IPS-NIHi7 (cell line): Measurements from ENCODE around the gene TMEM259.

Experiments used
- DNase-seq: peaks from one replicate; pipeline ENCODE4 v3.0.0; 2012; ENCODE audit warnings: mixed read lengths; ENCODE audit errors: extremely low spot score

TMEM259 gene

GRCh38 chr19:989381-990081 lies 31.4 kb downstream of the TMEM259 start:
- no peak for DNase-seq

- no peak for DNase-seq
Measured at GRCh38 chr19:988510-988909, 32.4 kb downstream of the TMEM259 start.

GRCh38 chr19:988081-988480 lies 32.8 kb downstream of the TMEM259 start:
- no peak for DNase-seq

- DNase-seq = no peak
Measured at GRCh38 chr19:986083-986482, 34.8 kb downstream of the TMEM259 start.

GRCh38 chr19:984165-984967 lies 36.6 kb downstream of the TMEM259 start, which contains the start of gene WDR18:
WDR18 (plus strand) TSS chr19:984345; CDS start chr19:984354, 9 bp downstream.
- DNase-seq = peak; percentile 94

GRCh38 chr19:982567-983170 lies 38.3 kb downstream of the TMEM259 start:
- DNase-seq = peak; percentile 95

GRCh38 chr19:980133-980998 lies 40.6 kb downstream of the TMEM259 start:
- DNase-seq = peak; percentile 64

- no peak for DNase-seq
Measured at GRCh38 chr19:979318-979741, 41.6 kb downstream of the TMEM259 start.

GRCh38 chr19:977058-977464 lies 43.9 kb downstream of the TMEM259 start:
- DNase-seq = no peak

- no peak for DNase-seq
Measured at GRCh38 chr19:976476-976875, 44.4 kb downstream of the TMEM259 start.

- no peak for DNase-seq
Measured at GRCh38 chr19:974564-975257, 46.2 kb downstream of the TMEM259 start.

GRCh38 chr19:973726-974563 lies 47.0 kb downstream of the TMEM259 start:
- no peak for DNase-seq

GRCh38 chr19:972281-972680 lies 48.6 kb downstream of the TMEM259 start:
- DNase-seq = no peak

- DNase-seq = no peak
Measured at GRCh38 chr19:971795-972194, 49.1 kb downstream of the TMEM259 start.

GRCh38 chr19:970695-971094 lies 50.2 kb downstream of the TMEM259 start:
- DNase-seq = peak; percentile 63

- DNase-seq = no peak
Measured at GRCh38 chr19:966485-967088, 54.3 kb downstream of the TMEM259 start.

GRCh38 chr19:964761-965694 lies 55.9 kb downstream of the TMEM259 start:
- no peak for DNase-seq

- no peak for DNase-seq
Measured at GRCh38 chr19:964116-964520, 56.8 kb downstream of the TMEM259 start.
